ENCODE results near the gene NRXN3.
A peak's percentile ranks its signal among the peaks of the same experiment; 100 is the strongest.

NRXN3 gene

GRCh38 chr14:78967111-78967809 is 797.1 kb downstream of the NRXN3 start:
- Histone ChIP-seq H3K27me3 (ENCODE audit: insufficient read depth, poor library complexity, severe bottlenecking) (no peaks in the 10 kb centered on the region), H3K9me3 (ENCODE audit: severe bottlenecking) (no peaks in the 10 kb centered on the region), H3K4me1 (ENCODE audit: insufficient read depth, poor library complexity, severe bottlenecking) (no peaks in the 10 kb centered on the region), H3K27ac (ENCODE audit: poor library complexity, severe bottlenecking) (no peak overlapping the region), H3K4me3 (ENCODE audit: severe bottlenecking) (no peak overlapping the region), H3K36me3 (ENCODE audit: low read depth) (no peaks in the 10 kb centered on the region)
- DNase-seq (ENCODE audit: low spot score) (no peak), ATAC-seq (ENCODE audit: low read depth) (peak; percentile 57; the same call in 1 of the 3 replicates)
- no peak for TF ChIP-seq CTCF (IDR thresholded peaks at IDR 0.05; ENCODE audit: poor library complexity, severe bottlenecking)

- H3K27ac ChIP-seq (ENCODE audit: poor library complexity, severe bottlenecking): no peak overlapping the region
- no peak overlapping the region for H3K4me3 ChIP-seq (ENCODE audit: severe bottlenecking)
- ATAC-seq (ENCODE audit: low read depth) (no peak), DNase-seq (ENCODE audit: low spot score) (no peak)
- H3K36me3 ChIP-seq (ENCODE audit: low read depth): no peaks in the 10 kb centered on the region
- no peaks in the 10 kb centered on the region for H3K4me1 ChIP-seq (ENCODE audit: insufficient read depth, poor library complexity, severe bottlenecking)
- no peaks in the 10 kb centered on the region for H3K9me3 ChIP-seq (ENCODE audit: severe bottlenecking)
- TF ChIP-seq CTCF (IDR thresholded peaks at IDR 0.05; ENCODE audit: poor library complexity, severe bottlenecking): no peak
- H3K27me3 ChIP-seq (ENCODE audit: insufficient read depth, poor library complexity, severe bottlenecking): no peaks in the 10 kb centered on the region
These were observed 798.1 kb downstream of the NRXN3 start for GRCh38 chr14:78968265-78968664.

GRCh38 chr14:78970677-78971076 is 800.5 kb downstream of the NRXN3 start:
- DNase-seq (ENCODE audit: low spot score): no peak
- H3K27me3 ChIP-seq (ENCODE audit: insufficient read depth, poor library complexity, severe bottlenecking): no peaks in the 10 kb centered on the region
- H3K4me1 ChIP-seq (ENCODE audit: insufficient read depth, poor library complexity, severe bottlenecking): peaks cover 11% of the 10 kb centered on the region
- no peaks in the 10 kb centered on the region for H3K36me3 ChIP-seq (ENCODE audit: low read depth)
- no peaks in the 10 kb centered on the region for H3K9me3 ChIP-seq (ENCODE audit: severe bottlenecking)
- no peak overlapping the region for H3K27ac ChIP-seq (ENCODE audit: poor library complexity, severe bottlenecking)
- H3K4me3 ChIP-seq (ENCODE audit: severe bottlenecking): no peak overlapping the region
- no peak for TF ChIP-seq CTCF (IDR thresholded peaks at IDR 0.05; ENCODE audit: poor library complexity, severe bottlenecking)
- no peak for ATAC-seq (ENCODE audit: low read depth)

- TF ChIP-seq CTCF (IDR thresholded peaks at IDR 0.05; ENCODE audit: poor library complexity, severe bottlenecking): no peak
- Histone ChIP-seq H3K27me3 (ENCODE audit: insufficient read depth, poor library complexity, severe bottlenecking) (no peaks in the 10 kb centered on the region), H3K4me1 (ENCODE audit: insufficient read depth, poor library complexity, severe bottlenecking) (peaks cover 11% of the 10 kb centered on the region), H3K4me3 (ENCODE audit: severe bottlenecking) (no peak overlapping the region), H3K36me3 (ENCODE audit: low read depth) (no peaks in the 10 kb centered on the region), H3K27ac (ENCODE audit: poor library complexity, severe bottlenecking) (no peak overlapping the region), H3K9me3 (ENCODE audit: severe bottlenecking) (no peaks in the 10 kb centered on the region)
- DNase-seq (ENCODE audit: low spot score) (no peak), ATAC-seq (ENCODE audit: low read depth) (no peak)
These were observed 802.3 kb downstream of the NRXN3 start for GRCh38 chr14:78972440-78972839.

- H3K27ac ChIP-seq (ENCODE audit: poor library complexity, severe bottlenecking): peak overlapping the region; percentile 23
- TF ChIP-seq CTCF (IDR thresholded peaks at IDR 0.05; ENCODE audit: poor library complexity, severe bottlenecking): no peak
- H3K27me3 ChIP-seq (ENCODE audit: insufficient read depth, poor library complexity, severe bottlenecking): no peaks in the 10 kb centered on the region
- ATAC-seq (ENCODE audit: low read depth) (peak; percentile 75), DNase-seq (ENCODE audit: low spot score) (no peak)
- peaks cover 11% of the 10 kb centered on the region for H3K4me1 ChIP-seq (ENCODE audit: insufficient read depth, poor library complexity, severe bottlenecking)
- no peaks in the 10 kb centered on the region for H3K9me3 ChIP-seq (ENCODE audit: severe bottlenecking)
- H3K36me3 ChIP-seq (ENCODE audit: low read depth): no peaks in the 10 kb centered on the region
- H3K4me3 ChIP-seq (ENCODE audit: severe bottlenecking): no peak overlapping the region
These were observed 804.5 kb downstream of the NRXN3 start for GRCh38 chr14:78974691-78975090.

All from RWPE2 (cell line).